ENCODE measurements around the gene MEA1. TPM values are rescaled to one million over a fixed set of nuclear protein-coding genes. Genes with fewer than 3 reads are reported as not detected.

The MEA1 gene
- total and polyA plus RNA-seq, 10 of the 15 experiments (the other 5 are each of a cell fraction or from before 2014, with no cell fraction given) = 59.1 to 148 (median 96.4) TPM

DNA sequence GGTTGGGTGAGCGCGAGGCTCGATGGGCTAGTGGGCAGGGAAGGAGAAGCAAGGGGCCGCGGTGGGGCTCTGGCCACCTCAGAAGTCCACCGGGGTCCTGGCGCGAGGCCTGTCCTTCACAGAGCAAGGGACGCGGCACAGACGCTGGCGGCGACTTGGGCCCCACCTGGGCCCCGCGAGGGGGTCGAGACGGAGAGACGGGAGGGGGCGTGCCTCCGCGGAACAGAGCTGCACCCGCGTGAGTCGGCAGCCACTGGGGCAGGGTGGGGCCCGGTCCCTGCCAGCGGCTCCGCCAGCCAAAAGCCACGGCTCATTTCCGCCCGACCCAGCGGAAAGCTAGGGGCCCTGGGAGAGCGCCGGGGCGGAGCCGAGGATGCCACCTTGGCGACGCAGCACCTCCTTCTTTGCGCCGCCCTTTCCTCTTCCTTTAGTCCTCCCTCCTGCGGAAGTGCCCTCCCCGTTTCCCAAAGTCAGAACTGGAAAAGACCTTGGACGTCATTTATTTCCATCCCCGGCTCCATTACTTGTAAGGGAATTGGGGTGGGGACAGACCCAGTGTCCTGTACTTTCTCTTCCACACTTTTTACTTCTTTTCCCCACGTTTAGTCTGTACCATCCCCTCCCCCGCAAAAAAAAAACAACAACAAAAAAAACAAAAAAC, 39.9 kb upstream of the MEA1 start, which contains the start of gene CUL7 (continued):
- TF ChIP-seq HDAC2 (IDR thresholded peaks at IDR 0.05) (no peak), SREBF2 (IDR thresholded peaks at IDR 0.05; ENCODE audit: low read length) (no peak), ATF7 (IDR thresholded peaks at IDR 0.05; ENCODE audit: low read depth) (peak; percentile 67), GATAD2B (conservative IDR thresholded peaks at IDR 0.05; ENCODE audit: low read depth) (peak; percentile 88; the same call in 1 of the 2 replicates), BMI1 (IDR thresholded peaks at IDR 0.05; ENCODE audit: borderline replicate concordance) (no peak), MEF2B (IDR thresholded peaks at IDR 0.05; ENCODE audit: partially characterized antibody, poor library complexity, severe bottlenecking) (no peak), BCL11A (IDR thresholded peaks at IDR 0.05; ENCODE audit: low read depth, low read length) (no peak), SREBF1 (IDR thresholded peaks at IDR 0.05; ENCODE audit: low read length) (no peak), POLR2A (IDR thresholded peaks at IDR 0.05; ENCODE audit: low read depth, low read length) (peak; percentile 94), MTA3 (IDR thresholded peaks at IDR 0.05; ENCODE audit: borderline replicate concordance, low read length) (peak; percentile 79; the same call in 1 of the 2 replicates), JUNB (IDR thresholded peaks at IDR 0.05) (no peak), DPF2 (IDR thresholded peaks at IDR 0.05) (peak; percentile 62; the same call in 1 of the 2 replicates), FOXK2 (IDR thresholded peaks at IDR 0.05) (no peak), CHD2 (IDR thresholded peaks at IDR 0.05; ENCODE audit: borderline replicate concordance, low read depth, low read length) (0 out of 2 replicates have a peak, but pooled peaks have one; percentile 14), CBFB (IDR thresholded peaks at IDR 0.05; ENCODE audit: low read depth) (peak; percentile 18; the same call in 1 of the 2 replicates), HDAC6 (IDR thresholded peaks at IDR 0.05; ENCODE audit: unreplicated experiment) (no peak), NFYA (IDR thresholded peaks at IDR 0.05; ENCODE audit: borderline replicate concordance, low read depth, low read length) (no peak), TCF3 (IDR thresholded peaks at IDR 0.05; ENCODE audit: borderline replicate concordance, insufficient read depth, low read depth, low read length) (0 out of 2 replicates have a peak, but pooled peaks have one; percentile 38)
- TF ChIP-seq, protein P1, sequence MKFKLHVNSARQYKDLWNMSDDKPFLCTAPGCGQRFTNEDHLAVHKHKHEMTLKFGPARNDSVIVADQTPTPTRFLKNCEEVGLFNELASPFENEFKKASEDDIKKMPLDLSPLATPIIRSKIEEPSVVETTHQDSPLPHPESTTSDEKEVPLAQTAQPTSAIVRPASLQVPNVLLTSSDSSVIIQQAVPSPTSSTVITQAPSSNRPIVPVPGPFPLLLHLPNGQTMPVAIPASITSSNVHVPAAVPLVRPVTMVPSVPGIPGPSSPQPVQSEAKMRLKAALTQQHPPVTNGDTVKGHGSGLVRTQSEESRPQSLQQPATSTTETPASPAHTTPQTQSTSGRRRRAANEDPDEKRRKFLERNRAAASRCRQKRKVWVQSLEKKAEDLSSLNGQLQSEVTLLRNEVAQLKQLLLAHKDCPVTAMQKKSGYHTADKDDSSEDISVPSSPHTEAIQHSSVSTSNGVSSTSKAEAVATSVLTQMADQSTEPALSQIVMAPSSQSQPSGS (IDR thresholded peaks at IDR 0.05; ENCODE audit: low read length) = no peak
- TF ChIP-seq, protein P2, sequence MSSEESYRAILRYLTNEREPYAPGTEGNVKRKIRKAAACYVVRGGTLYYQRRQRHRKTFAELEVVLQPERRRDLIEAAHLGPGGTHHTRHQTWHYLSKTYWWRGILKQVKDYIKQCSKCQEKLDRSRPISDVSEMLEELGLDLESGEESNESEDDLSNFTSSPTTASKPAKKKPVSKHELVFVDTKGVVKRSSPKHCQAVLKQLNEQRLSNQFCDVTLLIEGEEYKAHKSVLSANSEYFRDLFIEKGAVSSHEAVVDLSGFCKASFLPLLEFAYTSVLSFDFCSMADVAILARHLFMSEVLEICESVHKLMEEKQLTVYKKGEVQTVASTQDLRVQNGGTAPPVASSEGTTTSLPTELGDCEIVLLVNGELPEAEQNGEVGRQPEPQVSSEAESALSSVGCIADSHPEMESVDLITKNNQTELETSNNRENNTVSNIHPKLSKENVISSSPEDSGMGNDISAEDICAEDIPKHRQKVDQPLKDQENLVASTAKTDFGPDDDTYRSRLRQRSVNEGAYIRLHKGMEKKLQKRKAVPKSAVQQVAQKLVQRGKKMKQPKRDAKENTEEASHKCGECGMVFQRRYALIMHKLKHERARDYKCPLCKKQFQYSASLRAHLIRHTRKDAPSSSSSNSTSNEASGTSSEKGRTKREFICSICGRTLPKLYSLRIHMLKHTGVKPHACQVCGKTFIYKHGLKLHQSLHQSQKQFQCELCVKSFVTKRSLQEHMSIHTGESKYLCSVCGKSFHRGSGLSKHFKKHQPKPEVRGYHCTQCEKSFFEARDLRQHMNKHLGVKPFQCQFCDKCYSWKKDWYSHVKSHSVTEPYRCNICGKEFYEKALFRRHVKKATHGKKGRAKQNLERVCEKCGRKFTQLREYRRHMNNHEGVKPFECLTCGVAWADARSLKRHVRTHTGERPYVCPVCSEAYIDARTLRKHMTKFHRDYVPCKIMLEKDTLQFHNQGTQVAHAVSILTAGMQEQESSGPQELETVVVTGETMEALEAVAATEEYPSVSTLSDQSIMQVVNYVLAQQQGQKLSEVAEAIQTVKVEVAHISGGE (CRISPR knock-in tag; IDR thresholded peaks at IDR 0.05) = 0 out of 2 replicates have a peak, but pooled peaks have one; percentile 38
- TF ChIP-seq, protein P3, sequence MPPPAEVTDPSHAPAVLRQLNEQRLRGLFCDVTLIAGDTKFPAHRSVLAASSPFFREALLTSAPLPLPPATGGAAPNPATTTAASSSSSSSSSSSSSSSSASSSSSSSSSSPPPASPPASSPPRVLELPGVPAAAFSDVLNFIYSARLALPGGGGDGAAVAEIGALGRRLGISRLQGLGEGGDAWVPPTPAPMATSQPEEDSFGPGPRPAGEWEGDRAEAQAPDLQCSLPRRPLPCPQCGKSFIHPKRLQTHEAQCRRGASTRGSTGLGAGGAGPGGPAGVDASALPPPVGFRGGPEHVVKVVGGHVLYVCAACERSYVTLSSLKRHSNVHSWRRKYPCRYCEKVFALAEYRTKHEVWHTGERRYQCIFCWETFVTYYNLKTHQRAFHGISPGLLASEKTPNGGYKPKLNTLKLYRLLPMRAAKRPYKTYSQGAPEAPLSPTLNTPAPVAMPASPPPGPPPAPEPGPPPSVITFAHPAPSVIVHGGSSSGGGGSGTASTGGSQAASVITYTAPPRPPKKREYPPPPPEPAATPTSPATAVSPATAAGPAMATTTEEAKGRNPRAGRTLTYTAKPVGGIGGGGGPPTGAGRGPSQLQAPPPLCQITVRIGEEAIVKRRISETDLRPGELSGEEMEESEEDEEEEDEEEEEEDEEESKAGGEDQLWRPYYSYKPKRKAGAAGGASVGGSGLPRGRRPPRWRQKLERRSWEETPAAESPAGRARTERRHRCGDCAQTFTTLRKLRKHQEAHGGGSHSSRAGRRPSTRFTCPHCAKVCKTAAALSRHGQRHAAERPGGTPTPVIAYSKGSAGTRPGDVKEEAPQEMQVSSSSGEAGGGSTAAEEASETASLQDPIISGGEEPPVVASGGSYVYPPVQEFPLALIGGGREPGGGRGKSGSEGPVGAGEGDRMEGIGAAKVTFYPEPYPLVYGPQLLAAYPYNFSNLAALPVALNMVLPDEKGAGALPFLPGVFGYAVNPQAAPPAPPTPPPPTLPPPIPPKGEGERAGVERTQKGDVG (CRISPR knock-in tag; IDR thresholded peaks at IDR 0.05) = no peak
- TF ChIP-seq, protein P4, sequence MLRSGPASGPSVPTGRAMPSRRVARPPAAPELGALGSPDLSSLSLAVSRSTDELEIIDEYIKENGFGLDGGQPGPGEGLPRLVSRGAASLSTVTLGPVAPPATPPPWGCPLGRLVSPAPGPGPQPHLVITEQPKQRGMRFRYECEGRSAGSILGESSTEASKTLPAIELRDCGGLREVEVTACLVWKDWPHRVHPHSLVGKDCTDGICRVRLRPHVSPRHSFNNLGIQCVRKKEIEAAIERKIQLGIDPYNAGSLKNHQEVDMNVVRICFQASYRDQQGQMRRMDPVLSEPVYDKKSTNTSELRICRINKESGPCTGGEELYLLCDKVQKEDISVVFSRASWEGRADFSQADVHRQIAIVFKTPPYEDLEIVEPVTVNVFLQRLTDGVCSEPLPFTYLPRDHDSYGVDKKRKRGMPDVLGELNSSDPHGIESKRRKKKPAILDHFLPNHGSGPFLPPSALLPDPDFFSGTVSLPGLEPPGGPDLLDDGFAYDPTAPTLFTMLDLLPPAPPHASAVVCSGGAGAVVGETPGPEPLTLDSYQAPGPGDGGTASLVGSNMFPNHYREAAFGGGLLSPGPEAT (IDR thresholded peaks at IDR 0.05; ENCODE audit: low read depth) = peak; percentile 71
